OCI-M2 (cell line): Measurements from ENCODE around the gene RXRA.
"Not testable (repeated sequence)": the region's sequence is repeated elsewhere in the genome, so short reads cannot be mapped to it uniquely, and the experiment has no call there.

Source experiments
- DNase-seq: peaks from one replicate; lab custom pipeline; 2025; ENCODE audit not compliant: unreplicated experiment; lab: John Stamatoyannopoulos, UW

Gene RXRA

GRCh38 chr9:134293611-134294152, 32.6 kb upstream of the RXRA start:
- DNase-seq: no peak

- DNase-seq: no peak
Observed at GRCh38 chr9:134294153-134295071, 31.8 kb upstream of the RXRA start.

GRCh38 chr9:134295101-134295745, 31.0 kb upstream of the RXRA start:
- no peak for DNase-seq

GRCh38 chr9:134295746-134296250, 30.5 kb upstream of the RXRA start:
- no peak for DNase-seq

GRCh38 chr9:134296301-134297082, 29.8 kb upstream of the RXRA start:
- no peak for DNase-seq

- DNase-seq: no peak
Observed at GRCh38 chr9:134297083-134297410, 29.2 kb upstream of the RXRA start.

GRCh38 chr9:134297576-134297975, 28.7 kb upstream of the RXRA start:
- no peak for DNase-seq

- no peak for DNase-seq
Observed at GRCh38 chr9:134298000-134298399, 28.3 kb upstream of the RXRA start.

- DNase-seq: no peak
Observed at GRCh38 chr9:134299068-134299467, 27.2 kb upstream of the RXRA start.

GRCh38 chr9:134299883-134300282, 26.4 kb upstream of the RXRA start:
- DNase-seq: no peak

- DNase-seq: no peak
Observed at GRCh38 chr9:134301387-134302129, 24.7 kb upstream of the RXRA start.

- DNase-seq: no peak
Observed at GRCh38 chr9:134302130-134302817, 24.0 kb upstream of the RXRA start.

- DNase-seq: no peak
Observed at GRCh38 chr9:134303601-134304000, 22.7 kb upstream of the RXRA start.

GRCh38 chr9:134304261-134304660, 22.0 kb upstream of the RXRA start:
- DNase-seq: no peak

- no peak for DNase-seq
Observed at GRCh38 chr9:134304690-134305089, 21.6 kb upstream of the RXRA start.

GRCh38 chr9:134305533-134305932, 20.7 kb upstream of the RXRA start:
- DNase-seq: no peak

- not testable (repeated sequence) for DNase-seq
Observed at GRCh38 chr9:134306042-134306441, 20.2 kb upstream of the RXRA start.

GRCh38 chr9:134306636-134307600, 19.3 kb upstream of the RXRA start:
- no peak for DNase-seq
